HTERT RPE-1 (cell line): ENCODE data around the gene TPPP3.

ENCODE experiments used
- in situ Hi-C: fragments of 300-500 bp; cut with MboI; formaldehyde crosslinking; loops from 4 replicates; pipeline ENCODE4 v1.14.3; 2020; ENCODE audit warnings: low sequenced_read_pairs

Gene TPPP3

GRCh38 chr16:67350324-67350723, 43.0 kb downstream of the TPPP3 start:
- in situ Hi-C loops: no loop called here

GRCh38 chr16:67349172-67349571, 44.1 kb downstream of the TPPP3 start:
- in situ Hi-C loops: no loop called here

GRCh38 chr16:67346341-67346740, 47.0 kb downstream of the TPPP3 start:
- in situ Hi-C loops: no loop called here

- in situ Hi-C loops: no loop called here
Measured at GRCh38 chr16:67345401-67345800, 47.9 kb downstream of the TPPP3 start.

GRCh38 chr16:67342616-67343015, 50.7 kb downstream of the TPPP3 start:
- in situ Hi-C loops: no loop called here

GRCh38 chr16:67341250-67341649, 52.0 kb downstream of the TPPP3 start:
- in situ Hi-C loops: no loop called here
